CD4-positive, alpha-beta T cell treated with Interleukin-15 for 4 hours (primary cell): Measurements from ENCODE around the gene ADRM1.
A peak's percentile ranks its signal among the peaks of the same experiment; 100 is the strongest.

ENCODE experiments used
- DNase-seq: peaks from one replicate; pipeline ENCODE4 v3.0.0-alpha.2; 2020; ENCODE audit warnings: low spot score

ADRM1 gene

DNA sequence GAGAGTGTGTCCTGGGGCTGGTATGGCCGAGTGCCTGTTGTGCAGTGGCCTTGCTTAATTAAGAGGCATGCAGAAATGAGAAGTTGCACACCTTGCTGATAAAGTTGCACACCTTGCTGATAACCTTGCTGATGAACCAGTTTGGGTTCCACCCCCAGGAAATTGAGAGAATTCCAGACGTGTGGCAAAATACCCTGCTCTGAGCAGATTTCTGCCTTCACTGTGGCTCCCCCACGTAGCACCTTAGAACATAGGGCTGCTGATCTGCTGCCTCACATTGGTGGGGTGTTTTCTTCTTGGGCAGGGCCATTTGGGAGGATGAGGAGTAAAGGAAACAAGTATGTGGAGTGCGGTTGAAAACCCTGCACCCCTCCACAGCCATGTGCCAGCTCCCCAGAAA lies 22.5 kb upstream of the ADRM1 start:
- no peak for DNase-seq

GRCh38 chr20:62281161-62281933 lies 21.4 kb upstream of the ADRM1 start:
- no peak for DNase-seq

GRCh38 chr20:62282103-62282502 lies 20.7 kb upstream of the ADRM1 start:
- DNase-seq, result no peak

DNA sequence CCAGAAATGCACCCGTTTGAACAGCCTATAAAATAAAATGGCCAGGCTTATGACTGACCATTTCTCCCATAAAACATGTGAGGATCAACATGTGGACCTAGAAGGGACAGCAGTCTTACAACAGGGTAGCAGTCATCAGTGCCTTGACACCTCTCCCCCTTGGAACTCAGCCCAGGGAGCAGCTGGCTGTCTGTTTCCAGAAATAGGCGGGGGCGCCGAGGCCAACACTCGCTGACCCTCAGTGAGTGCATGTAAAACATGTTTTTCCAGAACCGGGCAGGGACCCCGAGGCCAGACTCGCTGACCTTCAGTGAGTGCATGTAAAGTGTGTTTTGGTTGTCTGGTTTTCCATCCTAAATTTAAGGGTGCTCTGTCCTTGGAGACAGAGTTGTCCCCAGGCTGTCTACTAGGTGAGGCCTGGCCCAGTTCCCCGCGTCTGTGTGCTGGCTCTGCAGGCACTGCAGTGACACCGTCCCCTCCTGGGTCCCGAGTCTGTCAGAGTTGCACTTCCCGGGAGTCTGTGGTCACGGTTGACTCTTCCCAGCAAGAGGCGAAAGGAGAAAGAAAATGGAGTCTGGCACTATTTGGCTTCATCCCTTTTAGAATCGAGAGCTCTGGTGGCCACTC lies 19.8 kb upstream of the ADRM1 start:
- no peak for DNase-seq

DNA sequence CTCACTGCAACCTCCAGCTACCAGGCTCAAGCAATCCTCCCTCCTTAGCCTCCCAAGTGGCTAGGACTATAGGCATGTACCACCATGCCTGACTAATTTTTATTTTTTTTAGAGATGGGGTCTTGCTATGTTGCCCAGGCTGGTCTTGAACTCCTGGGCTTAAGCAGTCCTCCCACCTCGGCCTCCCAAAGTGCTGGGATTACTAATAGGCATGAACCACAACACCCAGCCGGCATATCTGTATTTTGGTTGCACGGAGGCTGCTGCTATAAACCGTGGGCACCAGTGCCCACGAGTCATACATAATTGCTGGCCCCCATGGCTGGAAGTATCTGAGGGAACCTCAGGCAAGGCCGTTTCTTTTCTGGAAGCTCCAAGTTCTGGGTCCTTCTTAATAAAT lies 18.3 kb upstream of the ADRM1 start:
- DNase-seq, result no peak

- DNase-seq, result no peak
Measured at GRCh38 chr20:62285151-62285550, 17.6 kb upstream of the ADRM1 start.

DNA sequence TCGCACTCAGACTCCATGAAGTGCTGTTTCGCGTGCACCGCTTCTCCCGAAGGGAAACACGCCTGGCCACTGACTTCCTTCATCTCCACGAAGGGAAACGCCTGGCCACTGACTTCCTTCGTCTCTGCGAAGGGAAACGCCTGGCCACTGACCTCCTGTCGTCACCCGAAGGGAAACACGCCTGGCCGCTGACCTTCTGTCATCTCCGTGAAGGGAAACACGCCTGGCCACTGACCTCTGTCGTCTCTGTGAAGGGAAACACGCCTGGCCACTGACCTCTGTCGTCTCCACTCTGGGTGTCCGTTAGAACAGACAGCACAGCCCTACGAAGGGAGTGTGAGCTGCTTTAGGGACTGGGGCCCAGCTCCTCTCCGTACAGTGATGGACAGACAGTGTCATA lies 17.1 kb upstream of the ADRM1 start:
- no peak for DNase-seq

DNA sequence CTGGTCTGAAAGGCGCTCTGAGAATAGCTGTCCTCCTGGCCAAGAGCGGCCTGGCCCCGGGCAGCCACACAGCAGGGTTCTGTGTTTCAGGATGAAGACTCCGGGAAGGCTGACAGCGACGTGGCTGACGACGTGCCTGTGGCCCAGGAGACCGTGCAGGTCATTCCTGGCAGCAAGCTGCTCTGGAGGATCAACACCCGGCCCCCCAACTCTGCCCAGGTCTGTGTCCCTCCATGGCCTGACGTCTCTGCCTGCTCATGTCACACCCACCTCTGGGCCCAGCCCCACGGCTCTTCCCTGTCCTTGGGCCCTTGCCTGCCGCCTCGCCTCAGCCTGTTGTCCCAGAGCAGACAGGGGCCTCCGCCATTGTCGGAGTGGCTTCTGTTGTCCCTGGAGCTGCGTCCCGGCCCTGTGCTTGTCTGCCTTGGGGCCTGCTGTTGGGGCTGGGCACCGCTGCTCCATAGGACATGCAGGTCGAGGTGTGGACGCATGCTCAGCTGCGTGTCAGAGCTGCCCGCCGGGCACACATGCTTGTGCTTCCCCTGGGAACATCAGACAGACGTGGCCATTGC lies 16.2 kb upstream of the ADRM1 start:
- no peak for DNase-seq

DNA sequence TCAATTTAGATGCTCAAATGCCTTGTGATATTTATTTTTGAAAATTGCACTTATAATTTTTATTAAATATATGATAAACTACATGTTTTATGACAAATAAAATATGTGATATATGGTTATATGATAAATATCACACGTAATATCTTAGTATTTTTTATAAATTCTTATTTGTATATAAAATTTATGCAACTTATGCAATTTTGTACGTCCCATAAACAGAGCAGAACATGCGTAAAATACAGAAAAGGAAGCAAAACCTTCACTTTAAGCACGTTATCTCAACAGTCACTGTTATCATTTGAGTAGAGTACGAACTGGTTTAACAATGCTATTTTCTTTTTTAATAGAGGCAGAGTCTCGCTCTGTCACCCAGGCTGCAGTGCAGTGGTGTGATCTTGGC lies 15.7 kb upstream of the ADRM1 start:
- DNase-seq, result no peak

DNA sequence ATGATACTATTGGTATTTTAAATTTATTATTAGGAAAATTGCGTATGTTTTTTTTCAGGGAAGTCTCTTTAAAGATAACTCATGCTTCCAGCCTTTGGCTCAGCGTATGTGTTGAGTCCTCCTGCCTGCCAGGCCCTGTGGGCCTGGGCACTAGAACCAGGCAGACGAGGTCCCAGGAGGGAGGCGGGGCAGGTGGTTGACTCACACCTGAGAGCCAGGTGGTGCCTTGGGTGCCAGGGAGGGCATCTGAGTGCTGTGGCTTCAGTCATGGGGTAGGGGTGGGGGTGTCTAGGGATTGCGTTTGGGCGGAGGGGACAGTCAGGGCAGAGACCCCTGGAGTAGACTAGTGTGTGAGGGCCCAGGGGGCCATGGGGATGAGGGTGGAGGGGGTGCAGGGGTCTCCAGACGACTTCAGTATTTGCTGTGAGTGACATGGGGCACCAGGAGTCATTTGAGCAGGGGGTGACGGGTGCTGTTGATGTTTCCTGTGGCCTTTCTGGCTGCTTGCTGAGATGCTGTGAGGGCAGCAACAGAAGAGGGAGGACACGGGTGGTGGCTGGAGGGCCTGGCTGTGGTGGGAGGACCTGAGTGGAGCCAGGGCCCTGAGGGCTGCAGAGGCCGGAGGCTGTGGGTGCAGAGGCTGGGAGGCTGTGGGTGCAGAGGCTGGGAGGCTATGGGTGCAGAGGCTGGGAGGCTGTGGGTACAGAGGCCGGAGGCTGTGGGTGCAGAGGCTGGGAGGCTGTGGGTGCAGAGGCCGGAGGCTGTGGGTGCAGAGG lies 14.8 kb upstream of the ADRM1 start:
- DNase-seq, result no peak

DNA sequence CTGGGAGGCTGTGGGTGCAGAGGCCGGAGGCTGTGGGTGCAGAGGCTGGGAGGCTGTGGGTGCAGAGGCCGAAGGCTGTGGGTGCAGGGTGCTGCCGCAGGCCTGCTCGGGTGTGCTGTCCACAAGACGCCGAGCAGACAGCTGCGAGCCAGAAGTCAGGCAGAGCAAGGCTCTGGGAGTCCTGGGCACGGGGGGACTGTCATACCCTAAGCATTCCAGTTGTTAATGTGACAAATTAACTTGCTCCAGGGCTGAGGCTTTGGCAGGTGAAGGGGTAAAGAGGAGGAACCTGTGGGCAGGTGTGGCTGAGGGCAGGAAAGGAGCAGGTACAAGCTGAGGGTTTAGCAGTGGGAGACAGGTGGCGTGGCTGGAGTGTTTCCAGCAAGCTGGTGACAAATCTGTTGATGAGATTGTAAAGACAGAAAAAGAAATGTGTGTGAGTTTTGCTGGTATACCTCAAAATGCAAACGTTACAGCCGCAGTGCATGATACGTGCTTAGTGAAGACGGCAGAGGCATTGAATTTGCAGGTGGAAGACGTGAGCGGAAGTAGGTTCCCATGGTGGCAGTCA lies 14.2 kb upstream of the ADRM1 start:
- no peak for DNase-seq

- DNase-seq, result no peak
Measured at GRCh38 chr20:62289131-62289530, 13.7 kb upstream of the ADRM1 start.

DNA sequence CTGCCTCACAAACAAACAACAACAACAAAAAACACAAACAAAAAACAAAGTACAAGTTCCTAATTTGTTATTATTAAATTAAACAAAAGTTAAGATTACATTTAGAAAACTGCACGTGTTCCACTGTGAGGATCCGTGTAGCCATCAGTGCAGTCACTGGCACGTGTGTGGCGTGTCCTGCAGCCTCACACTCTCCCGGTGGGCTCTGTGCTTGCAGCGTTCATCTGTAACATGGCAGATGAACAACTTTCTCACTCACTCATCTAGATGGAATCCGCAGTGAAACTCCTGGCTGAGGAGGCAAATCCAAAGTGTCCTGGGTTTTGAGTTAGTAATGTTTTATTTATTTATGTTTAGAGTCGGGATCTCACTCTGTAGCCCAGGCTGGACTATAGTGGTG lies 12.9 kb upstream of the ADRM1 start:
- no peak for DNase-seq

GRCh38 chr20:62291251-62292066 lies 11.3 kb upstream of the ADRM1 start:
- DNase-seq, result no peak

DNA sequence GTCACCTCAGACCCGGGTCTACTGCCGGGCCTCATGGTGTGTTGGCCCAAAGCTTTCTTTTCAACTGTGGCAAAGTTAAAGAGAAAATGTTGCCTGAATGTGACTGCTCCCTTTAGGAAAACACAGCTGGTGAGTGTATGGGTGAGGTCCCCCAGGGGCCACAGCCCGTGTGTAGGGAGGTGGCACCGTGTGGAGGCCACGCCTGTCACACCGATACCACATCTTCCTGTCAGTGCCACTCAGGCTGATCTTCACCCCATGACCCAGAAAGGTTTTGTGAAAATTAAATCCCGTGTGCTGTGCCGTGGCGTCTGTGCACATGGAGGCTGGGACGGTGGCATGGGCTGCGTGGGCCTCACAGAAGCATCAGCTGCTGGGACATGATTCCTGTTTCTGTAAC lies 10.7 kb upstream of the ADRM1 start:
- DNase-seq, result peak; percentile 16

GRCh38 chr20:62293111-62293784 lies 9.5 kb upstream of the ADRM1 start:
- no peak for DNase-seq

GRCh38 chr20:62293946-62294345 lies 8.9 kb upstream of the ADRM1 start:
- DNase-seq, result no peak

GRCh38 chr20:62294516-62294915 lies 8.3 kb upstream of the ADRM1 start:
- DNase-seq, result no peak

- DNase-seq, result no peak
Measured at GRCh38 chr20:62296724-62297448, 5.9 kb upstream of the ADRM1 start.
